Cardiac atrium fibroblast (primary cell): ENCODE data around the gene GNB1. TPM values are rescaled to one million over a fixed set of nuclear protein-coding genes. Genes with fewer than 3 reads are reported as not detected.

ENCODE experiments used
- total RNA-seq: library from RNA; depleted of rRNA; stranded (reverse); fragments of >200 nt; gene quantifications from 2 replicates; pipeline ENCODE4 v1.2.3, GENCODE V29; 2015

Gene GNB1
- 135 and 146 TPM in 2 replicates for total RNA-seq

DNA sequence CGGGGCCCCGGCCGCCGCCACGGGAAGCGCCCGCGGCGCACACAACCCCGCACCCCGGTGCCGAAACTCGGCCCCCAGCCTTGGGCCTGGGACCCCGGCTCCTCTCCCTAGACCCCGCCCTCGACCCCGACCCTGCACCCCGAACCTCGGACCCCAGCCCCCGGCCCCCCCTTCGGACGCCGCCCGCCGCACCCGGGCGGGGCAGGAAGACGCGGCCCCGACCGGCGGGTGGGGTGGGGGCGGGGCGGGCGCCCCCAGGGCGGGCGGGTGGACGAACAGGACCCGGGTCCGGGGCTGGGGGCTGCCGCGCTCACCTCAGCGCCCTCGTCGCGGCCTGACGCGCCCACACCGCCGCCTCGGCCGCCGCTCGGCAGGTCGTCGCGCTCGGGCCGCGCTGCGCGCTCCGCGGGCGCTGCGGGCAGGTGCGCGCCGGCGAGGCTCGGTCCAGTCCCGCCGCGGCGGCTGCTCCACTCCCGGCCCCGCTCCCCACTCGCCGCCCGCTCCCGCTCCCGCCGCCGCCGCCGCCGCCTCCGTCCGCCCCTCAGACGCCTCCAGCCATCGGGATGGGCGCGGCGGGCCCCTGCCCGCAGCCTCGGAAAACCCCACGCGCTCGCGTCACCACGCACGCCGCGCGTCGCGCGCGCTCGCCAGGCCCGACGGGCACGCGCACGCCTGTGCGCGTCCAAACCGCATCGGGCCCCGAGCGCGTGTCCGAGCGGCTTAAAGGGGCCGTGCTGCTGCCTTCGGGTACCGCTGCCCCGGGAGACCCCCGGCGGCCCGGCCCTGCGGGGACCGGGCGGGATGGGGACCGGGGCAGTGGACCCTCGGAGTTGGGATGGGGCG lies at the start of gene GNB1:
TSS of gene GNB1 (minus strand) at position 582 of the 843 bp plus-strand sequence. CDS start 65,634 bp downstream, outside the sequence.

DNA sequence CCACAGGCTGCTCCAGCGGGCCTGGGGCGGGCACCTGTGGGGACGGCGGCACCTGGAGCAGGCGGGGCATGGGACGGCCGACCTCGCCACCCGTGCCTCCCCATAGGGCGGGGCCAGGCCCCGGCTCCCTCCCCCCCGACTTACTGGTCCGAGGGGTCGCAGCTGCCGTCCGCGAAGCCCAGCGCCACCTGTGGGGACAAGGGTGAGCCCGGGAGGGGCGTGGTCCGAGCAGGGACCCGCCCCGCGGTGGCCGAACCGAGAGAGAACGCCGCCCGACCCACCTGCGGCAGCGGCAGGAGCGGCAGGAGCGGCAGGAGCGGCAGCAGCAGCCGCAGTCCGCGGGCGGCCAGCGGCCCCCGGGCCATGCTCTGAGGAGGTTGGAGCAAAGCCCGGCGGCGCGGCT lies 28.0 kb upstream of the GNB1 start, which contains the start of gene TMEM52:
TSS of gene TMEM52 (minus strand) at position 379 of the 403 bp plus-strand sequence. CDS start at position 365, 14 bp downstream.

DNA sequence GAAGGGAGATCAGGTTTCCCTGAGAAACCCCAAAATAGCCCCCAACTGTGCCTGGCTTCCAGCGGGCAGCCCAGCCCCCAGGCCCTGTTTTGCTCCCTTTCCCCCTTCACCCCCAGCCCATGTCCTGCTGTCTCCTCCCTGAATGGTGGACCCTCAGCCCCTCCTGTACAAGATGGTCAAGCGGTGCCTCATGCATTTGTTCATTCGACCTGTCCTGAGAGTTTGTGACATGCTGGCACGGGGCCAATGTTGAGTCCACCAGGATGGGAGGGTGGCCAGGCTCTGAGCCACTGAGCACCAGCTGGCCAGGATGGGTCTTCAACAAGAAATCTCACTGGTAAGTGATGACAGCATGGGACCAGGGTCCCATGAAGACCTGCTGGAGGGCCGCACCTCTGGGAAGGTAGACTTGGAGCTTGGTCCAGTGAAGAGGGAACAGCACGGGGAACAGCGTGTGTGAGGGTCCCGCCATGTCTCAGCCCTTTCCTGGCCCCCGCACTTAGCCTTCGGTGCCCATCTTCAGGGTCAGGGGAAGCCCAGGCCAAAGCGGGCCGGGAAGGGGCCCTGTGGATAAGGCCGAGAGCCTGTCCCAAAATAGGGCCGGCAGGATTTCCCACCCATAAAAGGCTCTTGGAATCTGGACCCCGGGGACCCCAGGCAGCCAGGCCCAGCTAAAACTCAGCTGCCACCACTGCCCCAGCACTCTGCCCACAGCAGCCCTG lies 24.2 kb upstream of the GNB1 start, which contains the start of gene CALML6:
TSS of gene CALML6 (plus strand) at position 290 of the 722 bp plus-strand sequence. CDS start at position 311, 21 bp downstream.

DNA sequence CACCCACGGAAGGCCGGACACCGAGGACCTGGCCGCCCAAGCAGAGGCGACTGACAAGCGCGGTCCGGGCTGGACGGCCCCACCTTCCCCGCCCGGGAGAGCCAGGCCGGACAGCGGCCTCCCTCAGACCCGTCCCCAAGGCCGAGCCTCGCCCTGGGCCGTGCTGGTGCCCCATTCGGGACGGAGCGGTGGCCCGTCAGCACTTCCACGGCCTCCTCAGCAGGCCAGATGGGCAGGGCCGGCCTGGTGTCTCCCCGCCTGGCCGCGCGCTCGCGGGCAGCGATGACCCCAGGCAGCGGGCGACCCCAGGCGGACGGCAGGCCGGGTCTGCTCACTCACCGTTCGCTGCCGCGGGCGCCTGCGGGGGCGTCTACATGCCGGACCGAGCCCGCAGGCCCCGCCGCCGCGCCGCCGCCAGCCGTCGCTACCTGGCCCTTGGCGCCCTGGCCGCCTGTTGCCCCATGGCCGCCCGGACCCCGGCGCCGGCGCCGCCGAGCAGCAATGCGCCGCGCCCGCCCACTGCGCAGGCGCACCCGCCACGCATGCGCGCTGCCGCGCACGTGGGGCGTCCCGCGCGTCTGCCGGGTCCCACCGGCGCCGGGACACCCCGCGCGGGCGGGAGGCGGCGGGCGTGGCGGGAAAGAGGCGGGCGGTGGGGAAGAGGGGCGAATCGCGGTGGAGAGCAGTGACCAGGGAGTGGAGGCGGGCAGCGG lies 112.8 kb downstream of the GNB1 start, which contains the start of gene NADK:
TSS of gene NADK (minus strand) at position 521 of the 713 bp plus-strand sequence. CDS start 13,064 bp downstream, outside the sequence.

Other genes with a start within 250 kb of the GNB1 start
- 5.2 and 7.3 TPM in 2 replicates for gene CDK11B, start 232.1 kb downstream of the GNB1 start, total RNA-seq
- 20.6 and 23.0 TPM in 2 replicates for gene SLC35E2B, start 198.3 kb downstream of the GNB1 start, total RNA-seq
- gene CDK11A, start 166.7 kb downstream of the GNB1 start, total RNA-seq: 3.7 and 8.3 TPM in 2 replicates
- 51.4 and 56.5 TPM in 2 replicates for gene NADK, start 112.6 kb downstream of the GNB1 start, total RNA-seq
- gene CALML6, start 24.2 kb upstream of the GNB1 start, total RNA-seq: under 0.01 TPM in 1 of 2 replicates, not detected in the other
- 0.54 TPM in 1 of 2 replicates, not detected in the other for gene TMEM52, start 28.2 kb upstream of the GNB1 start, total RNA-seq
- gene CFAP74, start 112.7 kb upstream of the GNB1 start, total RNA-seq: not detected in 2 replicates
- gene GABRD, start 128.3 kb upstream of the GNB1 start, total RNA-seq: not detected in 2 replicates
- 1.1 and 2.1 TPM in 2 replicates for gene PRKCZ, start 159.3 kb upstream of the GNB1 start, total RNA-seq